HG03342 (cell line): ENCODE results near the gene PITPNM1.
"Not testable (repeated sequence)": the region's sequence is repeated elsewhere in the genome, so short reads cannot be mapped to it uniquely, and the experiment has no call there.

Experiments used
- ATAC-seq: cut with Tn5 transposase; IDR thresholded peaks from one replicate; pipeline ENCODE4 v1.9.1; 2021; ENCODE audit warnings: mild to moderate bottlenecking, moderate library complexity; ENCODE audit not compliant: unreplicated experiment

Gene PITPNM1

DNA sequence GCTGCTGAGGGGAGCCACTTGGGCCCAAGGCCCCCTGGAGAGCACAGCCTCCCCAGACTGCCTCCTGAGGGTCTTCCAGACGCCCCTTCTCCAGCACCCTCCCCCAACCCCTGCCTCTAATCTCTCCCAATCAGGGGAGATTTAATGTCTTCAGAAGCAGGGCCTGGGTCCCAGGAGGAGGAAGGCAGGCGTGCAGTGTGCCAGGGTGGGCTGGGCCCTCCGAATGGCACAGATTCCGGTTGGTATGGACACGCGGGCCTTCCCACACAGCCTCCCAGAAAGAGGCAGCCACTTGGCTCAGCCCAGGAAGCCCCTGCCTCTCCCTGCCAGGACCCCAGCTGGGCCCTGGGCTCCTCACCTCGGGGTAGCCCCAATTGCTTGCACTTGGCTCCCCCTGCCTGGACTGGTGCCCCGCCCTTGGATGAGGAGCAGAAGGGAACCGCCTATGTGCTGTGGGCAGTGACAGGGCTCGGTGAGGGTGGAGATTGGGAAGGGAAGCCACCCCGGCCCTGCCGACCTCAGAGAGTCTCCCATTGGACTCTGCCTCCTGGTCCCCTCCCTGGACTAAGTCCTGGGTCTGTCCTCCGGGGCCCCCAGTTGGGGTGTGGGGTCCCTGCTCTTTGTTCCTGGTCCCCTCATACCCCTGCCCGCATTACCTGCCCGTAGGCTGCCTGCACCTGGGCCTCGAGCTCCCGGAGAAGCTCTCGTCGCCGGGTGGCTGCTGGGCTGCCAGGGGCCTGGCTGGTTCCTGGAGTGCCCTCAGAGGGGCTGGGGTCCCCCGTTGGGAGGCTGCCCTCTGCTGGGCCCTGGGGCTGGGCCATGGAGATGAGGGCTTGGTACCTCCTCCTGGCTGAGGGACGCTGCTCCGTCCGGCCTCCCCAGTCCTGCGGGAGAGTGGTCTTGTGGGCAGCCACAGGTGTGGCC, 18.7 kb upstream of the PITPNM1 start:
- ATAC-seq, result no peak

GRCh38 chr11:67522844-67523555, 17.8 kb upstream of the PITPNM1 start, which contains the start of gene CABP2:
TSS of gene CABP2 (minus strand) at chr11:67523446. CDS start at chr11:67523326, 120 bp downstream.
- ATAC-seq, result no peak

GRCh38 chr11:67522338-67522737, 17.2 kb upstream of the PITPNM1 start:
- ATAC-seq, result no peak

- no peak for ATAC-seq
Measured at GRCh38 chr11:67521924-67522323, 16.8 kb upstream of the PITPNM1 start.

DNA sequence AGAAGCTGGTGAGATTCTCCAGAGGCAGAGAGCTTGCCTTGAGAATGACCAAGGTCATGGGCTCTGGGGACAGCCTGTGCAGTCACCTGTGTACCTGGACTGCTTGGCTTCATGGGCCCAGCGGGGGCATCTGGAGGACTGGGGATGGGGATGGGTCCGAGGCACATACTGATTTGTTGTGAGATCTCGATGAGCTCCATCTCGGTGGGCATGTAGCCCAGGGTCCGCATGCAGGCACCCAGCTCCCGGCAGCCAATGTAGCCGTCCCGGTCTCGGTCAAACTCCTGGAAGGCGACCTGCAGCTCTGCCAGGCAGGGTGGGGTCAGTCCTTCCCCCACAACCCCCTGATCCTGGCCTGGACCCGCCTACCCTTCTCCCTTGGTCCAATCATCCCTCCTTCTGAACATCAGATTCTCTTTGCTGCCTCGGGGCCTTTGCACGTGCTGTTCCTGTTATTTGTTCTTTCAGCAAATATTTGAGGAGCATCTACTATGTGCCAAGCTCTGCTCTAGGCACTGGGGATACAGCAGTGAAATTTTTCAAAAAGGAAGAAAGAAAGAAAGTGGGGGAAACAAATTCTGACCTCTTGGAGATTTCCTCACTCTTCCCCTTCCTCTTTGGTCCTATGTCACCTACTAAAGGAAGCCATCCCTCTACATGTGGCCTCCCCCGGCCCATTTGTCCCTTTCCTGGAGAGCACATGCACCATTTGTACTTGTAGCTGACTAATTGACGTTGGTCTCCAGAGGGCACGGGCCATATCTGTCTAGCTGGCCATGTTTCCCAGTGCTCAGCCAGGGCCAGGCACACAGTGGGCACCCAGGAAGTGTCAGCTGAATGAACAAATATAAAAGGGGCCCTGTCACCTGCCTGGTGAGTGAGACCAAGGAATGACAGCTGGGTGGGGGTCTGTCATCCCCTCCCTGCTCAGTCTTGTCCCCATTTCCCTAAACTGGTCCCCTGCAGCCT, 16.0 kb upstream of the PITPNM1 start:
- no peak for ATAC-seq

DNA sequence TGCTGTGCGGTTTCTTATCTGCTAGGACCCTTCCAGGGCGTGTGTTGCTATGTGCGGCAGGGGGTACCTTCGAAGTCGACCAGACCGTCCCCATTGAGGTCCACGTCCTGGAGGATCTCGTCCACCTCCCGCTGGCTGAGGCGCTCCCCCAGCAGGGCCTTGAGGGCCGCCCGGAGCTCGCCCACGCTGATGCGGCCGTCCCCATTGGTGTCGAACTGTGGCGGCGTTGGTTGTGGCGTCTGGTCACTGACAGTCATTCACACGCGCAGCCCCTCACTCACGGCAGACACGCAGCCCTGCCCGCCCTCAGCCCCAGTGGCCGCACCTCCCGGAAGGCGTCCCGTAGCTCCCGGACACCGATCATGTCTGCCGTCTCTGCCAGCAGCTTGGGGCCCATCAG, 14.6 kb upstream of the PITPNM1 start:
- ATAC-seq, result no peak

- ATAC-seq, result no peak
Measured at GRCh38 chr11:67517784-67518552, 12.8 kb upstream of the PITPNM1 start.

DNA sequence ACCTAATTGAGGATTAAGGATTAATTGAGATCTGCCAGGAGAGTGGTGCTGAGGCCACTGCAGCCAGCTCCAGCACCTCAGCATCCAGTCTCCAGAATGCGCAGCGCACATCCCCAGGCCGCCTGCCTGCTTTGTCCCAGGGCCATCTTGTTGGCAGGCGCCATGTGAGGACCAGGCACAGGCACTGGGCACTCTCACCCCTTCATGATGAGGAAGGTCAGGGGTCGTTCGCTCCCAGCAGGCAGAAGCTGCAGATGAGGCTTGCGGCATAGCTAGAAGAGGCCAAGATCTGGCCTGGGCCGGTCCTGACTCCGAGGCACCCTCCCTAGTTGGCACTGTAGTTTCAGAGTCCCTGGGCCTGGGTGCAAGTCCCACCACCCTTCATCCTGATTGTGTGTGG, 11.6 kb upstream of the PITPNM1 start:
- no peak for ATAC-seq

DNA sequence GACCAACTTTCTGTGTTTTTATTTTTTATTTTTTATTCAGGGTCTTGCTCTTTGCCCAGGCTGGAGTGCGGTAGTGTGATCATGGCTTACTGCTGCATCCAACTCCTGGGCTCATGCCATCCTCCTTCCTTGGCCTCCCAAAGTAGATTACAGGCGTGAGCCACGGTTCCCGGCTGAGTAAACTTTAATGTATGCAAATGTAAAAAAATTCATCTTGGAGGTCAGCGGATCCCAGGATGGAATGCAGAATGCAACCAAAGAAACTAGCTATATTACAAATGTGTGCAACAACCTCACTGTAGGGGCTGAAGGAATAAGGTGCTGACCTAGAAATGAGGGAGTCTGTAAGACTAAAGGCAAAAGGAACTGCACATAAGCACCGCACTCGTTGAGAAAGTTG, 9.0 kb upstream of the PITPNM1 start:
- ATAC-seq, result no peak

GRCh38 chr11:67511558-67511957, 6.4 kb upstream of the PITPNM1 start:
- ATAC-seq, result not testable (repeated sequence)

- no peak for ATAC-seq
Measured at GRCh38 chr11:67510023-67510345, 4.8 kb upstream of the PITPNM1 start.

- ATAC-seq, result peak; percentile 43
Measured at GRCh38 chr11:67508486-67509121, 3.4 kb upstream of the PITPNM1 start.

- peak; percentile 63 for ATAC-seq
Measured at GRCh38 chr11:67507864-67508485, 2.8 kb upstream of the PITPNM1 start, which contains the start of gene CDK2AP2. TSS of gene CDK2AP2 (minus strand) at chr11:67508162. CDS start at chr11:67508082, 80 bp downstream.

- ATAC-seq, result no peak
Measured at GRCh38 chr11:67507242-67507863, 2.2 kb upstream of the PITPNM1 start.

DNA sequence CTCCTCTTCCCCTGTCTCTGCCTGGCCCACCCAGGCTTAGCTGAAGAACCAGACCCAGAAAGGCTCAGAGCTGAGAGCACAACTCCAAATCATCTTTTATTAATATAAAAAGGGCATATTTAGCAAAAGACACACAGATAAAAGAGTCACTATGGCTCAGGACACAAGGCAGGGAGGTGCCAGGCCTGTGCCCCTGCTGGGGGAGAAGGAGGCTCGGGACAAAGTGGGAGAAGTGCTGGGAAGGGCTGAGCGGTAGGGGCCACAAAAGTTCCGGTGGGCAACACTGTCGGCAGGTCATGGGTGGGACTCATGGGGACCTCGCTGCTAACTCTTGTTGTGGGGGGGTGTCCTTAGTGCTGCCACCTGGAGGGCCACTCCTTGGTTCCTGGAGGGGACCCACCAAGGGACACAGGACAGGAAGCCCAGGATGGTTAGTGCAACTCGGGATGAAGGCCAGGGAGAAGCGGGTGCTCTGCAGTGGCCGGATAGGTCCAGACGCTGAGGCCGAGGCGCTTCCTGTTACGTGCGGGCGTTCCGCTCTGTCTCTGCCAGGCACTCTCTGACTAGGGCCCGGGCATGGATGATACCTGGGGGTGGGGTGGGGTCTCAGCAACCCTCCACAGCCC, 1.4 kb upstream of the PITPNM1 start:
- no peak for ATAC-seq

DNA sequence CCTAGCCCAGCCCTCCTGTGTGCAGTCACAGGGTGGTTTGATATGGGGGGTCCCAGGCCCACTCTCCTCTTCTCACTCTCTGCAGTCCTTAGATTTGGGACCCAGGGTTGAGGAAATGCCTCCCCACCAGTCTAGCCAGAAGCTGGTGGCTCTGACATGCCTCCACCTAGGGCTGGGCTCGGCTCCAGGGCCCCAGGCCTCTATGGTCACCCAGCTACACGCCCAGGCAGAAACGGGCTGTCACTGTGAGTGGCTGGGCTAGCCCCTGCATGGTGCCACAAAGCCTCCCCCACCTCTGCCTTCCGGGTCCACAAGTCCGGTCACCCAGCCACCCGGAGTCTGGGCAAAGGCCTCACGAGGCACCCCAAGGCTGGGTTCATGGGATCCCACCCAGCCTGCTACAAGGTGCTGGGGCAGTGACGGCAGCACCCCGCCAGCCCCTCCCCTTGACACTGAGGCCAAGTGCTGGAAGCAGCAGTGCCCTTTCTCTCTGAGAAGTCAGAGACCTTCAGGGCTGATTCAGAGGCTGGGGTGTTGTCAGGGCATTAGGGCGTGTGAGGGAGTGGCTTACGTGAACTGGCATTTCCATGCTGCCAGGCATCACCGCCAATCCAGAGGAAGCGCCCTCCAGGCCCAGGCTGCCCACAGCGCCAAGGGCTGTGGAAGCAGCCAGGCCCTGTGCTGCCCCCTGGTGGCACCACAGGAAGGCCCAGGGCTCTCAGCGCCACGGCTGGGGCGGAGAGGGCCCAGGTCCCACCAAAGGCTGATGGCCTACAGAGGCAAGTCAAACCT, 638 bp upstream of the PITPNM1 start:
- ATAC-seq, result peak; percentile 31
